Astrocyte (in vitro differentiated cells and primary cell): ENCODE measurements around the gene SLC38A8. TPM values are rescaled to one million over a fixed set of nuclear protein-coding genes. Genes with fewer than 3 reads are reported as not detected.

Experiments
- DNase-seq: peaks from one replicate; pipeline ENCODE4 v3.0.0-alpha.2; 2010; ENCODE audit warnings: low read depth
- FAIRE-seq: peaks from 2 replicates; lab custom pipeline; 2011; peaks lifted over from hg19 to GRCh38; lab: Jason Lieb, UNC
- H2AFZ ChIP-seq: 2 replicates; pipeline ENCODE4 v1.6.0; 2012; ENCODE audit warnings: low read depth, low read length, inconsistent platforms
- H3K27ac ChIP-seq: 2 replicates; pipeline ENCODE4 v1.5.1; 2011; ENCODE audit warnings: low read depth, low read length, inconsistent platforms
- H3K27me3 ChIP-seq: 2 replicates; pipeline ENCODE4 v1.6.0; 2011; ENCODE audit warnings: low read length, inconsistent platforms; ENCODE audit not compliant: insufficient read depth
- H3K36me3 ChIP-seq: 2 replicates; pipeline ENCODE4 v1.5.1; 2011; ENCODE audit warnings: low read length, inconsistent platforms; ENCODE audit not compliant: insufficient read depth
- H3K4me1 ChIP-seq: 2 replicates; pipeline ENCODE4 v1.5.1; 2011; ENCODE audit warnings: low read length, inconsistent platforms; ENCODE audit not compliant: insufficient read depth
- H3K4me2 ChIP-seq: 2 replicates; pipeline ENCODE4 v1.6.0; 2012; ENCODE audit warnings: low read length, inconsistent platforms
- H3K4me3 ChIP-seq: 2 replicates; pipeline ENCODE4 v1.5.1; 2011; ENCODE audit warnings: low read depth, mild to moderate bottlenecking, low read length, inconsistent platforms; ENCODE audit not compliant: insufficient read depth
- H3K79me2 ChIP-seq: 2 replicates; pipeline ENCODE4 v1.6.0; 2012; ENCODE audit warnings: mild to moderate bottlenecking, low read length, inconsistent platforms; ENCODE audit not compliant: insufficient read depth
- H3K9ac ChIP-seq: 2 replicates; pipeline ENCODE4 v1.6.0; 2012; ENCODE audit warnings: mild to moderate bottlenecking, low read length, inconsistent platforms
- H3K9me3 ChIP-seq: 2 replicates; pipeline ENCODE4 v1.5.1; 2012; ENCODE audit warnings: low read depth, mild to moderate bottlenecking, low read length, inconsistent platforms; ENCODE audit not compliant: insufficient read depth
- H4K20me1 ChIP-seq: 2 replicates; pipeline ENCODE4 v1.6.0; 2012; ENCODE audit warnings: low read length, inconsistent platforms; ENCODE audit not compliant: insufficient read depth
- H3K27ac Mint-ChIP-seq: one replicate; pipeline ENCODE4 v1.8.0; 2021; ENCODE audit warnings: mild to moderate bottlenecking, mixed read lengths; ENCODE audit not compliant: unreplicated experiment
- H3K27me3 Mint-ChIP-seq: one replicate; pipeline ENCODE4 v1.8.0; 2021; ENCODE audit warnings: low read depth, mixed read lengths; ENCODE audit not compliant: unreplicated experiment
- H3K36me3 Mint-ChIP-seq: one replicate; pipeline ENCODE4 v1.8.0; 2021; ENCODE audit warnings: low read depth, mixed read lengths; ENCODE audit not compliant: unreplicated experiment
- H3K4me1 Mint-ChIP-seq: one replicate; pipeline ENCODE4 v1.8.0; 2021; ENCODE audit warnings: low read depth, mixed read lengths; ENCODE audit not compliant: unreplicated experiment
- H3K4me3 Mint-ChIP-seq: one replicate; pipeline ENCODE4 v1.8.0; 2021; ENCODE audit warnings: mild to moderate bottlenecking, moderate library complexity, mixed read lengths; ENCODE audit not compliant: unreplicated experiment
- H3K9me3 Mint-ChIP-seq: one replicate; pipeline ENCODE4 v1.8.0; 2021; ENCODE audit warnings: mild to moderate bottlenecking, mixed read lengths; ENCODE audit not compliant: unreplicated experiment
- EZH2 ChIP-seq: IDR thresholded peaks from 2 replicates; pipeline ENCODE4 v1.6.1; 2012; ENCODE audit warnings: mild to moderate bottlenecking, low read length, inconsistent platforms; ENCODE audit not compliant: insufficient read depth
- total RNA-seq: library from RNA; stranded (reverse); gene quantifications from 2 replicates; pipeline ENCODE4 v1.2.1, GENCODE V29; 2021
- TF ChIP-seq, protein P1 (sequence below): IDR thresholded peaks from 2 replicates; pipeline ENCODE4 v1.5.1; 2011; ENCODE audit warnings: low read depth, mild to moderate bottlenecking, inconsistent platforms, low read length, moderate library complexity; ENCODE audit not compliant: insufficient read depth

SLC38A8 gene
- total RNA-seq, 1 donor from 2014 or later = not detected

DNA sequence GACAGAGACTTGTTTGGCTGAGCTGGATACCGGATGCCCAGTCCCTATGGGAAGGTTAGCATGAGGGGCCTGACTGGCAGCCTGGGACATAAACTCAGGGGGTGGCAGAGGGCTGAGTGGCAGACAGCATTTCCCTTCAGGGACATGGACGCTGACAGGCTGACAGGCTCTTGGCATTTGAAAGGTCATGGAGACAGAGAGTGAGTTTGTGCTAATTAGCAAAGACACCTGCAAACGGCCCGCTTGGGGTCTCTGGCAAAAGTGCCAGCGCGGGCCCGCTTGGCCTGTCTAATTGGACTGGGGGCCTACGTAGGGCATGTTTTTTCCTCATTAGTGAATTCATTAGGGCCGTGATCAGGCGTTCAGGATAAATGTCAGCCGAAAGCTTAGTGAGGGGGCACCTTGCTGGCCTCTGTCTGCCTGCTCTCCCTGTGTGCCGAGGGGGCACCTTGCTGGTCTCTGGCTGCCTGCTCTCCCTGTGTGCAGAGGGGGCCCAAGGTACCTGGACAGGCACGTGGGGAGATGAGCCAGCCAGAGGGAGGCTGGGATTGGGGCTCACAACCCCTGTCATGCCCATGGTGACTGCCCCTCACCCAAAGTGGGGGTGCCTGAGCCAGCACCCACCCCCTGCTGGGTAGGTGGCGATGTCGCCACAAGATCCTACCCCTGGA lies 66.9 kb downstream of the SLC38A8 start:
- no peak for FAIRE-seq
- no peak overlapping the region for H3K4me3 Mint-ChIP-seq
- no peaks in the 10 kb centered on the region for H3K4me1 Mint-ChIP-seq
- Histone ChIP-seq H3K4me2 (no peak overlapping the region), H3K9ac (no peak overlapping the region), H3K4me3 (no peak overlapping the region), H3K9me3 (peaks cover 7% of the 10 kb centered on the region), H2AFZ (no peak overlapping the region), H3K36me3 (no peaks in the 10 kb centered on the region), H3K27ac (no peak overlapping the region), H3K27me3 (no peaks in the 10 kb centered on the region), H3K4me1 (no peaks in the 10 kb centered on the region), H4K20me1 (no peaks in the 10 kb centered on the region), H3K79me2 (no peaks in the 10 kb centered on the region)
- H3K27ac Mint-ChIP-seq = no peak overlapping the region
- no peak for DNase-seq
- peaks cover 43% of the 10 kb centered on the region for H3K27me3 Mint-ChIP-seq
- H3K36me3 Mint-ChIP-seq = peaks cover 8% of the 10 kb centered on the region
- peaks cover 17% of the 10 kb centered on the region for H3K9me3 Mint-ChIP-seq
- TF ChIP-seq, protein P1, sequence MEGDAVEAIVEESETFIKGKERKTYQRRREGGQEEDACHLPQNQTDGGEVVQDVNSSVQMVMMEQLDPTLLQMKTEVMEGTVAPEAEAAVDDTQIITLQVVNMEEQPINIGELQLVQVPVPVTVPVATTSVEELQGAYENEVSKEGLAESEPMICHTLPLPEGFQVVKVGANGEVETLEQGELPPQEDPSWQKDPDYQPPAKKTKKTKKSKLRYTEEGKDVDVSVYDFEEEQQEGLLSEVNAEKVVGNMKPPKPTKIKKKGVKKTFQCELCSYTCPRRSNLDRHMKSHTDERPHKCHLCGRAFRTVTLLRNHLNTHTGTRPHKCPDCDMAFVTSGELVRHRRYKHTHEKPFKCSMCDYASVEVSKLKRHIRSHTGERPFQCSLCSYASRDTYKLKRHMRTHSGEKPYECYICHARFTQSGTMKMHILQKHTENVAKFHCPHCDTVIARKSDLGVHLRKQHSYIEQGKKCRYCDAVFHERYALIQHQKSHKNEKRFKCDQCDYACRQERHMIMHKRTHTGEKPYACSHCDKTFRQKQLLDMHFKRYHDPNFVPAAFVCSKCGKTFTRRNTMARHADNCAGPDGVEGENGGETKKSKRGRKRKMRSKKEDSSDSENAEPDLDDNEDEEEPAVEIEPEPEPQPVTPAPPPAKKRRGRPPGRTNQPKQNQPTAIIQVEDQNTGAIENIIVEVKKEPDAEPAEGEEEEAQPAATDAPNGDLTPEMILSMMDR = no peak
- no peak for TF ChIP-seq EZH2

- Mint-ChIP-seq H3K36me3 (peaks cover 8% of the 10 kb centered on the region), H3K27me3 (peaks cover 53% of the 10 kb centered on the region), H3K27ac (no peak overlapping the region), H3K9me3 (peaks cover 17% of the 10 kb centered on the region), H3K4me1 (no peaks in the 10 kb centered on the region), H3K4me3 (no peak overlapping the region)
- Histone ChIP-seq H3K27ac (no peak overlapping the region), H3K4me1 (no peaks in the 10 kb centered on the region), H2AFZ (no peak overlapping the region), H3K4me3 (no peak overlapping the region), H3K9ac (no peak overlapping the region), H3K9me3 (peaks cover 7% of the 10 kb centered on the region), H3K27me3 (no peaks in the 10 kb centered on the region), H3K36me3 (no peaks in the 10 kb centered on the region), H4K20me1 (no peaks in the 10 kb centered on the region), H3K79me2 (no peaks in the 10 kb centered on the region), H3K4me2 (no peak overlapping the region)
- TF ChIP-seq, protein P1 = no peak
- no peak for TF ChIP-seq EZH2
- no peak for DNase-seq
- no peak for FAIRE-seq
Measured at GRCh38 chr16:83974475-83974874, 68.1 kb downstream of the SLC38A8 start.

DNA sequence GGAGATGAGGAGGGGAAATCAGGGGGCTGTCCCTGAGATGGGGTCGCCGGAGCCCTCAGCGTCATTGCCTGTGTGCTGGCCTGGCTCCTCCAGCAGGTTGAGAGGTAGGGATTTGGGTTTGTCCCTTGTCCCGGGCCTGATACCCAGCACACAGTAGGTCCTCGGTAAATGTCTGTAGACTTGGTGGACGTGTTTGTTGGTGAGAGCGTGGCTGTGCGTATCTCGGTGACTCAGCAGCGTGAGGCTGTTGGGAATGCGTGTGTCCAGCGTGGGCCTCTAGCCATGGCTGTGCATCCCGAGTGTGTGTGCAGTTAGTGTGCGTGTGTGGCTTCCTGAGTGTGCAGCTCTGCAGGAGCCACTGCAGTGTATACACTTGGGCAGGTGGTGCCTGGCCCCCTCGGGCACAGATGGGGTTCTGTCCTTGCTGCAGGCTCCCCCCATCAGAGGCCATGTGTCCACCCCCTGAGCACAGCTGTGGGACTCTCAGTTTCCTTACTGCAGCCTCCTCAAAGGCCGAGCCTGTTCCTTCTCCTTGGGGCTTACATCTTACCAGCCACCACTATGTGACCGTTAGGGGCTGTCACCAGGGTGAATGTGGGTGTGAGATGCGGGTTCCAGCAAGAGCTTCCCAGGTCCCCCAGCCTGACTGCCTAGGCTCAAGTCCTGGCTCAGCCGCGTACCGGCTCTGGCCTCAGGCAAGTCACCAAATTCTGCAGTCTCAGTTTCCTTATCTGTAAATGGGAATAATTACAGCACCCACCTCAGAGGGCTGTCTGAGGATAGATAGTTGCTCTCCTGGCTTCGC lies 68.8 kb downstream of the SLC38A8 start:
- TF ChIP-seq, protein P1 = no peak
- TF ChIP-seq EZH2 = no peak
- no peak overlapping the region for H3K4me2 ChIP-seq
- H3K27me3 Mint-ChIP-seq = peaks cover 53% of the 10 kb centered on the region
- no peak for FAIRE-seq
- H3K27ac Mint-ChIP-seq = no peak overlapping the region
- H3K27me3 ChIP-seq = no peaks in the 10 kb centered on the region
- no peak overlapping the region for H3K4me3 Mint-ChIP-seq
- H3K9ac ChIP-seq = no peak overlapping the region
- no peaks in the 10 kb centered on the region for H3K4me1 ChIP-seq
- no peak for DNase-seq
- H3K36me3 ChIP-seq = no peaks in the 10 kb centered on the region
- H3K9me3 Mint-ChIP-seq = peaks cover 10% of the 10 kb centered on the region
- H3K36me3 Mint-ChIP-seq = peaks cover 5% of the 10 kb centered on the region
- H4K20me1 ChIP-seq = no peaks in the 10 kb centered on the region
- peaks cover 5% of the 10 kb centered on the region for H3K9me3 ChIP-seq
- no peaks in the 10 kb centered on the region for H3K79me2 ChIP-seq
- H3K27ac ChIP-seq = no peak overlapping the region
- H2AFZ ChIP-seq = no peak overlapping the region
- no peak overlapping the region for H3K4me3 ChIP-seq
- H3K4me1 Mint-ChIP-seq = no peaks in the 10 kb centered on the region
